Neural progenitor cell (in vitro differentiated cells): ENCODE measurements around the gene CACNB4. TPM values are rescaled to one million over a fixed set of nuclear protein-coding genes. Genes with fewer than 3 reads are reported as not detected.

Experiments
- DNase-seq: peaks from one replicate; pipeline ENCODE4 v3.0.0-alpha.2; 2016; ENCODE audit warnings: low spot score
- H2AFZ ChIP-seq: fragments of 200-600 bp; sonication (generic); replicated peaks from 2 replicates; pipeline ENCODE4 v1.6.1; 2016; ENCODE audit warnings: antibody characterized with exemption
- H3F3A ChIP-seq: fragments of 200-600 bp; sonication (generic); 2 replicates; pipeline ENCODE4 v1.6.1; 2016; ENCODE audit warnings: antibody characterized with exemption, low read depth
- H3K27ac ChIP-seq: fragments of 200-600 bp; sonication (generic); 2 replicates; pipeline ENCODE4 v1.5.1; 2016; ENCODE audit warnings: mild to moderate bottlenecking
- H3K27me3 ChIP-seq: fragments of 200-600 bp; sonication (generic); 2 replicates; pipeline ENCODE4 v1.6.1; 2016; ENCODE audit warnings: mild to moderate bottlenecking, moderate library complexity
- H3K36me3 ChIP-seq: fragments of 200-600 bp; sonication (generic); 2 replicates; pipeline ENCODE4 v1.5.1; 2016
- H3K4me1 ChIP-seq: fragments of 200-600 bp; sonication (generic); 2 replicates; pipeline ENCODE4 v1.6.1; 2016; ENCODE audit warnings: mixed run types
- H3K4me2 ChIP-seq: fragments of 200-600 bp; sonication (generic); 2 replicates; pipeline ENCODE4 v1.6.1; 2016
- H3K4me3 ChIP-seq: fragments of 200-600 bp; sonication (generic); 2 replicates; pipeline ENCODE4 v1.5.1; 2016
- H3K79me2 ChIP-seq: fragments of 200-600 bp; sonication (generic); 2 replicates; pipeline ENCODE4 v1.6.1; 2016; ENCODE audit warnings: low read depth
- H3K9ac ChIP-seq: fragments of 200-600 bp; sonication (generic); 2 replicates; pipeline ENCODE4 v1.6.1; 2016
- H3K9me3 ChIP-seq: fragments of 200-600 bp; sonication (generic); 2 replicates; pipeline ENCODE4 v1.5.1; 2016; ENCODE audit warnings: low read depth
- H4K20me1 ChIP-seq: fragments of 200-600 bp; sonication (generic); 2 replicates; pipeline ENCODE4 v1.6.1; 2016; ENCODE audit warnings: low read depth
- H3K27ac Mint-ChIP-seq: 3 replicates; pipeline ENCODE4 v1.8.0; 2021; ENCODE audit warnings: mixed read lengths
- H3K27me3 Mint-ChIP-seq: 2 replicates; pipeline ENCODE4 v1.8.0; 2022; ENCODE audit warnings: low read depth, mild to moderate bottlenecking, inconsistent platforms, moderate library complexity, mixed read lengths; ENCODE audit not compliant: insufficient read depth
- H3K36me3 Mint-ChIP-seq: 3 replicates; pipeline ENCODE4 v1.8.0; 2021; ENCODE audit warnings: mixed read lengths
- H3K4me1 Mint-ChIP-seq: 3 replicates; pipeline ENCODE4 v1.8.0; 2021; ENCODE audit warnings: mixed read lengths
- H3K4me3 Mint-ChIP-seq: 3 replicates; pipeline ENCODE4 v1.8.0; 2021; ENCODE audit warnings: mild to moderate bottlenecking, moderate library complexity, mixed read lengths
- H3K9me3 Mint-ChIP-seq: 3 replicates; pipeline ENCODE4 v1.8.0; 2020; ENCODE audit warnings: mixed read lengths
- EZH2 ChIP-seq: fragments of 200-600 bp; sonication (generic); IDR thresholded peaks from 2 replicates; pipeline ENCODE4 v1.6.1; 2017; ENCODE audit warnings: antibody characterized with exemption, mild to moderate bottlenecking, moderate library complexity
- EZH2phosphoT487 ChIP-seq: fragments of 200-600 bp; sonication (generic); IDR thresholded peaks from 2 replicates; pipeline ENCODE4 v1.6.1; 2017; ENCODE audit warnings: antibody characterized with exemption
- total RNA-seq: library from RNA; depleted of rRNA; stranded (reverse); fragments of >200 nt; gene quantifications from 2 replicates; pipeline ENCODE4 v1.2.3, GENCODE V29; 2015; ENCODE audit warnings: low replicate concordance
- TF ChIP-seq, protein P1 (sequence below): fragments of 200-600 bp; sonication (generic); IDR thresholded peaks from 2 replicates; pipeline ENCODE4 v1.5.1; 2017; ENCODE audit warnings: antibody characterized with exemption, mild to moderate bottlenecking

Gene CACNB4
- total RNA-seq, 1 donor from 2014 or later, result 14.2 TPM

DNA sequence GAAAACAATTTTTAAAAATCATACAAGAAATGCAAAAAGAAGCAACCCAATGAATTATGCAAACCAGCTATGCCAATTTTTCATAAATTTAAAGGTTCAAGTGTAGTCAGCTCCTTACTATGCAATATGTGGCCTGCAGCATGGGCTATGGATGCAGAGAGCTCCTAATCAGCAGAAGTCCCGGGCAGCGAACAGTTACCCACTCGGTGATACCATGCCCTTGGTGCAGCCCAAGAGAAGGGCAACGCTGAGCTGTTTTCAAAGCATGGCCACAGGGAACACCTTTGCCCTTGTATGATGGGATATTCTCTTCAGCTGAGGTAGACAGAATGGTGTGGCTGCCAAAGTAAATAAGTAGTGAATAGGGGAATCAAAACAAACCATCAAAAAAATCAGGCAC lies 253.4 kb downstream of the CACNB4 start:
- no peak overlapping the region for H3K4me3 Mint-ChIP-seq
- H3K36me3 Mint-ChIP-seq, result peaks cover 2% of the 10 kb centered on the region
- Histone ChIP-seq H4K20me1 (no peaks in the 10 kb centered on the region), H2AFZ (no peak overlapping the region), H3K4me1 (no peaks in the 10 kb centered on the region), H3K9ac (no peak overlapping the region), H3K4me3 (no peak overlapping the region), H3K27ac (no peak overlapping the region), H3K4me2 (no peak overlapping the region), H3K27me3 (no peaks in the 10 kb centered on the region), H3K79me2 (no peaks in the 10 kb centered on the region), H3K9me3 (no peaks in the 10 kb centered on the region), H3K36me3 (no peaks in the 10 kb centered on the region), H3F3A (no peaks in the 10 kb centered on the region)
- H3K27ac Mint-ChIP-seq, result no peak overlapping the region
- TF ChIP-seq, protein P1, sequence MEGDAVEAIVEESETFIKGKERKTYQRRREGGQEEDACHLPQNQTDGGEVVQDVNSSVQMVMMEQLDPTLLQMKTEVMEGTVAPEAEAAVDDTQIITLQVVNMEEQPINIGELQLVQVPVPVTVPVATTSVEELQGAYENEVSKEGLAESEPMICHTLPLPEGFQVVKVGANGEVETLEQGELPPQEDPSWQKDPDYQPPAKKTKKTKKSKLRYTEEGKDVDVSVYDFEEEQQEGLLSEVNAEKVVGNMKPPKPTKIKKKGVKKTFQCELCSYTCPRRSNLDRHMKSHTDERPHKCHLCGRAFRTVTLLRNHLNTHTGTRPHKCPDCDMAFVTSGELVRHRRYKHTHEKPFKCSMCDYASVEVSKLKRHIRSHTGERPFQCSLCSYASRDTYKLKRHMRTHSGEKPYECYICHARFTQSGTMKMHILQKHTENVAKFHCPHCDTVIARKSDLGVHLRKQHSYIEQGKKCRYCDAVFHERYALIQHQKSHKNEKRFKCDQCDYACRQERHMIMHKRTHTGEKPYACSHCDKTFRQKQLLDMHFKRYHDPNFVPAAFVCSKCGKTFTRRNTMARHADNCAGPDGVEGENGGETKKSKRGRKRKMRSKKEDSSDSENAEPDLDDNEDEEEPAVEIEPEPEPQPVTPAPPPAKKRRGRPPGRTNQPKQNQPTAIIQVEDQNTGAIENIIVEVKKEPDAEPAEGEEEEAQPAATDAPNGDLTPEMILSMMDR, result no peak
- no peak for TF ChIP-seq EZH2phosphoT487
- no peaks in the 10 kb centered on the region for H3K9me3 Mint-ChIP-seq
- H3K27me3 Mint-ChIP-seq, result no peaks in the 10 kb centered on the region
- DNase-seq, result no peak
- H3K4me1 Mint-ChIP-seq, result peaks cover 13% of the 10 kb centered on the region

DNA sequence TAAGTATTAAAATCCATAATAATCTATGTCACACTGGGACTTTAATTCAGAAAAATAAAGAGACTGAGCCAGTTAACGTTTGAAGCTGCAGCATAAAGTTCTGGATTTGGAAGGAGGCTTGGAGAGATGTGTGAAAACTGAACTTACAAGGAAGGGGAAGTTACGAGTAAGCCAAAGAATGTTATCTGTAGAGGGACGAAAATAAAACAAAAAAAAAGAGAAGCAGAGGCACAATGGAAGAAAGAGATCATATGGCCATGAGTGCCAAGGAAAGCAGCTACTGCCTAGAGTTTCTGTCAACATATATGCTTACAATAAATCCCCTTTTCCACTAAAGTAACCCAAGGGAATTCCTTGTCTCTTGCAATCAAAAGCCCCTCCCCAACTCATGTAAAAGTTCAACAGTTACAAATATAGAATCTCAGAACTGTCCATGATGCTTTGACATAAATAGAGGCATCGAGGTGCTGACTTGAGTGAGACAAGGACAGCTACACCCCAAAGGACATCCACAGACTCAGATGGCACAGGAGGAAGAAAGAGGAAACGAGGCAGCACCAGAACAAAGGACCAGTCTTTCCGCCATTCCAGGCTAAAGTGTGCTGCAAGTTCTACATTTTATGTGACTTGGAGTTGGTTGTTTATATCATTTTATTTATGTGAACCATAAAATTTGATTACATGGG lies 254.5 kb downstream of the CACNB4 start:
- TF ChIP-seq, protein P1, result no peak
- no peak for TF ChIP-seq EZH2
- no peak for TF ChIP-seq EZH2phosphoT487
- no peak overlapping the region for H3K4me3 ChIP-seq
- no peak overlapping the region for H2AFZ ChIP-seq
- H3K9ac ChIP-seq, result no peak overlapping the region
- H3K27me3 Mint-ChIP-seq, result no peaks in the 10 kb centered on the region
- H4K20me1 ChIP-seq, result no peaks in the 10 kb centered on the region
- no peaks in the 10 kb centered on the region for H3K9me3 ChIP-seq
- H3K79me2 ChIP-seq, result no peaks in the 10 kb centered on the region
- no peak overlapping the region for H3K27ac ChIP-seq
- DNase-seq, result no peak
- no peaks in the 10 kb centered on the region for H3K4me1 ChIP-seq
- H3K4me1 Mint-ChIP-seq, result peaks cover 13% of the 10 kb centered on the region
- H3K4me2 ChIP-seq, result no peak overlapping the region
- no peak overlapping the region for H3K4me3 Mint-ChIP-seq
- no peaks in the 10 kb centered on the region for H3F3A ChIP-seq
- no peak overlapping the region for H3K27ac Mint-ChIP-seq
- H3K36me3 Mint-ChIP-seq, result peaks cover 2% of the 10 kb centered on the region
- H3K36me3 ChIP-seq, result no peaks in the 10 kb centered on the region
- H3K9me3 Mint-ChIP-seq, result no peaks in the 10 kb centered on the region
- H3K27me3 ChIP-seq, result no peaks in the 10 kb centered on the region

DNA sequence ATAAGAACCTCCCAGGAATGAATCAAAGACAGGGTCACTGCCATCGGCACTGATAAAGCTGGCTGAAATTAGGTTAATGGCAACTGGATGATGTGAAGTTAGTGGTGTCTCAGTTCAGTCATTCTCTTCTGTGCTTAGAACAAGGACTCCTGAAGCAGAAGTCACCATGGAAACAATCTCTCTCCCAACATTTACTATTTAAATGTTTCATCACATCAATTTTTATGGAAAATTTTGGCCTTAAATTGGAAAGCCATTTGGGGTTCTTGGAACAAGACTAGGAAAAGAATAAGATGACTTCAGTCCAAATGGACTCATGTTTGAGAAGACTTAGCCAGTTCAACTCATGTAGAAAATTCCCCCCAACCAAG lies 255.2 kb downstream of the CACNB4 start:
- H3K9me3 Mint-ChIP-seq, result no peaks in the 10 kb centered on the region
- no peak overlapping the region for H3K27ac Mint-ChIP-seq
- TF ChIP-seq EZH2phosphoT487 (no peak), EZH2 (no peak)
- TF ChIP-seq, protein P1, result no peak

More for the DNA sequence above, 255.2 kb downstream of the CACNB4 start:
- Mint-ChIP-seq H3K4me3 (no peak overlapping the region), H3K36me3 (peaks cover 2% of the 10 kb centered on the region), H3K27me3 (no peaks in the 10 kb centered on the region), H3K4me1 (peaks cover 9% of the 10 kb centered on the region)
- Histone ChIP-seq H3K4me2 (no peak overlapping the region), H3K4me3 (no peak overlapping the region), H3K27ac (no peak overlapping the region), H3F3A (no peaks in the 10 kb centered on the region), H3K27me3 (no peaks in the 10 kb centered on the region), H2AFZ (no peak overlapping the region), H3K79me2 (no peaks in the 10 kb centered on the region), H3K4me1 (no peaks in the 10 kb centered on the region), H3K9ac (no peak overlapping the region), H3K36me3 (no peaks in the 10 kb centered on the region), H4K20me1 (no peaks in the 10 kb centered on the region), H3K9me3 (no peaks in the 10 kb centered on the region)
- no peak for DNase-seq
